Activated CD4-positive, alpha-beta T cell treated with anti-CD3 and anti-CD28 coated beads, Interleukin-2, amount 50 U/mL, for 16 hours (primary cell): ENCODE data around the gene RMND5A.

Experiments used
- DNase-seq: peaks from one replicate; pipeline ENCODE4 v3.0.0-alpha.2; 2020

Gene RMND5A

DNA sequence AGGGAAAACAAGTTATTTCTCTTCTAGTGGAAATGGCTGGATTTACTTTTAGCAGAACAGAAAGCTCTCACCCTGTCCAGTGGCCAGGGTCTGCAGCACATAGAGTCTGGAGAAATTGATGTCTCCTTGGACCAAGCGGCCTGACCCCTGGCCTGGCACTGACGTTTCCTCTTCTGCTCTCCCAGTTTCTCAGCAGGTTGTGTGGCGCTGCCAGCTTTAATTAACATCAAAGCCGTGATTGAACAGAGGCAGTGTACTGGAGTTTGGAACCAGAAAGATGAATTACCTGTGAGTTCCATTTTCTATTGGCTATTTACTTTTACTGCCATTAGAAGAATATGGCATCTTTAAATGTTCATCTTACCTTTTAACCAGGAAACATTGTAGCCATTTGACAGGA lies 49.7 kb downstream of the RMND5A start:
- DNase-seq = no peak

DNA sequence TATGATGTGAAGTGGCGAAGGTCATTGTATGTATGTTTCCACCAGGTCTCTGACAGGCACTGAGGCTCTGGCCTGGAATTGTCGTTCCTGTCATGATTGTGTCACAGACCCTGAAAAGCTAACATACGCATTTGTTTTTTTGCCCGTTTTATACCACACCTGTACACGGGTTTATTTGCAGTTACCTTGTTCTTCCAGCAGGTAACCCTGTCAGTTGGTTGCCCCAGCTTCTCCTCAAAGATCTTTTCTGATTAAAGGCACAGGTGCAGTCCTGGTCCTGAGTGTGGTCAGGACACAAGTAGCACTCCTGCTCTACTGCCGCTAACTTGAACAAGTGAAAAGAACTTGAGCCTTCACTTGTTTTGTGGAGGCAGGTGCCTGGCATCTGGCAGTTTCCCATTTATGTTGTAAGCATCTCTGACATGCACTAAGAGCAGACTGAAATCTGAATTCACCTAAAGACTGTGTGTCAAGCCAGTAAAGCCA lies 50.8 kb downstream of the RMND5A start:
- DNase-seq = no peak

DNA sequence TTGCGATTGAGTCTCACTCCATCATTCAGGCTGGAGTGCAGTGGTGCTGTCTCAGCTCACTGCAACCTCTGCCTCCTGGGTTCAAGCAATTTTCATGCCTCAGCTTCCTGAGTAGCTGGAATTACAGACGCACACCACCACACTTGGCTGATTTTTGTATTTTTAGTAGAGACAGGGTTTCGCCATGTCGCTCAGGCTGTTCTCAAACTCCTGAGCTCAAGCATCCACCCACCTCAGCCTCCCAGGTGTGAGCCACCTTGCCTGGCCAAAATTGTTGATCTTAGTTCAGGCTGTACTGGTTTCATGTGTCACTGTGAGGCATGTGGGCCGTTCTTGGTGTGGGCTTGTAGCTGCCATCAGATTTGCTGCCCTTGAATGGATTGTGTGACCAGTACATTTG lies 52.5 kb downstream of the RMND5A start:
- DNase-seq = no peak

GRCh38 chr2:86774862-86775261 lies 54.8 kb downstream of the RMND5A start:
- DNase-seq = no peak

DNA sequence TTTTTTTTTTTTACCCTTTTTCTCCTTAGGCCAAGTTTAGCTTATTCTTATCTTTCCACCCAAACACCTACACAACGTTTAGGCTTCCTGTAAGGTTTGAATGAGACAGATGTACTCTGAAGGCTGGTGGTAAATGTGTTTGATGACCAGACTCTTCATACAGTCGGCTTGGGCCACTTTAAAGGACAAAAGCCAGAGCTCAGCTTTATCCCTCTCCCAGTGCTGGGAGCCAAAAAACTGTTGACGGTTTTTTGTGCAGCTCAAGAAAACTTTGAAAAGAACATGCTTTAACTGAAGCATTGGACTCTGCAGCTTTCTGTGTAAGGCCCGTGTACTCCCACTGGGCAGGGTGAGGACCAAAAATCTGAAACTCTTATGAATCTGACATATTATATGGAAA lies 55.2 kb downstream of the RMND5A start:
- DNase-seq = no peak

DNA sequence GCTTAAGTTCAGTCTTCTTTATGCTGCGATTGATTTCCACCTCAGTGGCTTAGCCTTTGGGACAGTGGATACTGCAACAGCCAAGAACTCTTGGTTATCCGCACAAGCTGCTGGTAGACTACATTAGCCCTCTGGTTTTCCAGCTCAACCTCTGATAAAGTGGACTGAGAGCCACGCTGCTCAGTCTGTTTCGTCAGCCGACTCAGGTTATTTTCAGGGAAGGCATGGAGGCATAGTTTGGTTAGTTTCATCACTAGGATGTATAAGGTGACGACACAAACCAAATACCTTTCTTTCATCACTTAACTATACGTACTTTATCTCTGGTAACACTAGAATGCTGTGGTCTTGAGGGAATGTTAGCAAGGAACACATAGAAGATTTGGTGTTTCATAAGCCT lies 56.4 kb downstream of the RMND5A start:
- no peak for DNase-seq

DNA sequence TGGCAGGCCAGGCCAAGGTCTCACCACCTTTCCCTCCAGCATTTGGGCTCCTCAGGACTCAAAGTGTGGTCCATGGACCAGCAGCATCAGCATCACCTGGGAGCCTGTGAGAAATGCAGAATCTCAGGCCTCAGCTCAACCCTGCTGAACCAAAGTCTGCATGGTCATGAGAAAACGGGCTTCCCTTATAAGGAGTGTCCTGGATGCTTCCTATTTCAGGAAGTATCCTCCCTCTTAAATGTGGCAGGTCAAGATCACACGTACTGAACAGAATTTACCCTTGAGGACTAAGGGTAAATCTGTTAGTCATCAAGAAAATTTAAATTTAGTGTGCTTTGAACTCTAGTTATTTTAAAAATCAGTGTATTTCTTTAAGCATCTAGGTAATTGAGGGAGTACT lies 58.9 kb downstream of the RMND5A start:
- DNase-seq = no peak

- no peak for DNase-seq
These were observed 59.9 kb downstream of the RMND5A start for GRCh38 chr2:86779971-86780370.

DNA sequence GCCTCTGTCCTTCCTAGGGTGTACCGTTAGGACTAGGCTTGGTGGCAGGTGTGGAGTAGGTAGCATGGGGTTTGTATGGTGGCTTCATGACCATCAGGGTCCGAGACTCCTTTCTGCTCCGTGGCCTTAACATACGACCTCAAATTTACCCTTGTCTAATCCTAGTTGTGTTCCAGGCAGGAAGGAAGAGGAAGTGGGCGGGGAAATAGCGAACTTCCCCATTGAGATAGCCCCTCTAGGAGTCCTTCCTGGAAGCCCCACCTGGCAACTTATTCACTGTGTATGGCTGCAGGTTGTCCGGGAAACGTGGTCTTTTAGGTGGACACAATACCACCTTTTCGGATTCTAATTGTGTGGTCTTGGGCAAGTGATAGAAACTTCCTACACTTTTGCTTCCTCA lies 61.3 kb downstream of the RMND5A start:
- DNase-seq = no peak

DNA sequence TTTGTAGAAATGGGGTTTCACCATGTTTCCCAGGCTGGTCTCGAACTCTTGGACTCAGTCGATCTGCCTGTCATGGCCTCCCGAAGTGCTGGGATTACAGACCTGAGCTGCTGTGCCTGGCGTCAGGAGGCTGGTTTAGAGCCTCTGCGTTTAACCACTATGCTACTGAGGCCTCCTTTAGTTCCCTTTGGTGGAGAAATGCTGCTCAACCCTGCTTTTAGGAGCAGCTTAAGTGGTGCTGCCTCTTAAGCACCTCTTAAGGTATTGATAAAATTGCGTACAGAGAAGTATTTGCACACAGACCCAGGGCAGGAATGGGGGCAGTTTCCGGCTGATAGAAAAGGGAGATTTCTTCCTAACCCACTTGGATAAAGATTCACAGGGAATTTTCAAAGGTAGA lies 62.7 kb downstream of the RMND5A start:
- DNase-seq = no peak

GRCh38 chr2:86783615-86784339 lies 63.7 kb downstream of the RMND5A start:
- peak; percentile 20 for DNase-seq

DNA sequence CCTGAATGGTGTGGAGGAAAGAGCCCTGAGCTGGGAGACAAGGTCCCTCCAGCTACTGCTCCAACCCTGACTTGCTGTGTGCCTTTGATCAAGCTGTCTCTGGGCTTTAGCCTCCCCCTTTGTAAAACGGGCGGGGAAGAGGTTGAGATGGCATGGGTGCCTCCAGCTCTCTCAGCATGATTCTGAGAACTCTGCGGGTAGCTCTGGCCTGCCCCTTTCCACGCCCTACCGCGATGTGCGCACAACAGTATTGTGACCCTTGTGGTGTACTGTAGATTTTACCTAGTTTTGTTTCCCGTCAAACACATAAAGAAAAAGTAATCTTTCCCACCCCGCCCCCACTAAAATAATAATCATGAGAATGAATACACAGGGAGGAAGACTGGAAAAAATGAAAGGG lies 65.4 kb downstream of the RMND5A start:
- no peak for DNase-seq

GRCh38 chr2:86786001-86786536 lies 66.0 kb downstream of the RMND5A start:
- no peak for DNase-seq

DNA sequence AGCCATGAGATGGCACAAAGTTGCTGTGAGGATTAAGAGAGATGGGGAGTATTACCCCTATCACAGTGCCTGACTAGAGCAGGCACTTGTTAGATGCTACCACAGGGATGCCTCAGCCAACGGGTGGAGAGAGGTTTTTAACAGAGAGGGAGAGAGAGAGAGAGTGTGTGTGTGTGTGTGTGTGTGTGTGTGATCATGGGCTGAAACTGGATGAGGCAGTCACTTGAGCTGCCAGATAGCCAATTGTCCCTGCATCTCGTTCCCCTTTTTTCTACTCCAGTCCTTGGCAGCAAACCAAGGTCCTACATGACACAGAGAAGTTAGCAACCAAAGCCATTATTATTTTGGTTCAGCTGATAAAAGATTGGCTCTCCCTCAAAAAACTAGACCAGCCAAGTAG lies 67.6 kb downstream of the RMND5A start:
- no peak for DNase-seq

DNA sequence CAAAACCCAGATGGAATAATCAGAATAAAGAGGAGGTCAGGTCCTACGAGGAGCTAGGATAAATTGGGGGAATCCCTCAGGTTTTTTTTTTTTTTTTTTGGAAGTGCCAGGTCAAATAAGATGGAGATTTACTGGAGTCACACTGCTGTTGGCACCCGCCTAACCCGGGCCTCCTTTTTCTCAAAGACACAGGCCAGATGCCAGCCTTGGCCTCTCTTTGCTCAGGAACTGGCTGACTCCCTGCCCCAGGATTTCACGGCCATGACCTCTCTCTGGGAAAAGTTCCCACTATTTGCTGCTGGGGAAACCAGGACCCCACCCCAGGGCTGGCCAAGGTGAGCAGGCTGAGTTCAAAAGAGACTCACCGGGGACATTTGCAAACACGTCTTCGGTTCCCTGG lies 68.1 kb downstream of the RMND5A start:
- DNase-seq = no peak

DNA sequence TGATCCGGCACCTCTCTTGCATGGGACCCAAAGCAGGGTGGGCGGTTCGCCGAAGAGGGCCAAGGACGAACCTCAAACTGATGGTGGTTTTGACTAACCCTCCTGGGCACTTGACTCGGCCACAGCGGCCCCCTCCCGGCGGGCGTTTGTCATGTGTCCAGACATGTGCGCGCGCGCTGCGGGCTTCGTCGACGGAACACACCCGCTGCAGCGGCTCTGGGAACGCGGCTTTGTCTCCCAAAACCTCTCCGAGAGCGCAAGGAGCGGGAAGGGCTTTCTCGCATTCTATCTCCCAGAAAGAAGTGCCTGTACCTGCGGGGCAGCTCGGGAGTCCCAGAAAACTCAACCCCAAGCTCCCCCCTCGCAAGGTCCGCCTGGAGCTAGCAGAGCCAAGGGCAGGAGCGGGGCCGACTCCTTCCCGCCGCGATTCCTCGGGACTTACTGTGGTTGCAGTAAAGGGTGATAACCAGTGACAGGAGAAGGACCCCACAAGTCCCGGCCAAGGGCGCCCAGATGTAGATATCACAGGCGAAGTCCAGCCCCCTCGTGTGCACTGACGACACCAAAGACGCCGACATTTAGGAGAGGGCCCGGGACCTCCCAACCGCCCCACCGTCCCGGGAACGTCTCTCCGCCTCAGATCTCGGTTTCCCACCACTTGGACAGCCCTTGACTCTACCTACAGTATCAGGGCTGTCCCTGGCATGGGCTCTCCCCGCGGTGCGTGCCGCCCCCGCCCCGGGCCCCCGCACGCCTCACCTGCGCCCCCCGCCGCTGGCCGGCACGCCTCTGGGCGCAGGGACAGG lies 69.0 kb downstream of the RMND5A start:
- DNase-seq = no peak

- no peak for DNase-seq
These were observed 69.6 kb downstream of the RMND5A start for GRCh38 chr2:86789687-86790133.

DNA sequence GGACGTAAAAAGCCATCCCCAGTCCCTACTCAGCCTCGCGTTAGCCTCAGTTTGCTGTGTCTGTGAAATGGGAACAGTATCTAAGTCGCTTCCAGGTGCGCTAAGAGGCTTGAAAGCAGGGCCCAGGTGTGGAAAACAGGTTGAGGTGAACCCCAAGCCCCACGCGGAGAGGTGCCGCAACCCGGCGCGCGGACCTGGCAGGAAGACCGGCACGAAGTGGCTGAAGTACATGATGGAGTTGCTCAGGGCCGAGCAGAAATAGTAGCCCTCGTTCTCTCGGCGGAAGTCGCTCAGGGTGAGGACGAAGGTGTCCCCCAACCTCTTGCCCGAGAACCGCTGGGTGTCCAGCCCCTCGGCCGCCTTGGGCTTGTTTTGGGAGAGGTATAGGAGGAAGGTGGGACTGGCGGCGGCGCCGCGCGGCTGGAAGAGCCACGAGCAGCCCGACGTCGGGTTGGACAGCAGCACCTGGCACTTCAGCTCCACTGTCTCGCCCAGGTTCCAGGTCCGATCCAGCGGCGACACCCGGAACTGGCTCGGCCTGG lies 70.1 kb downstream of the RMND5A start:
- DNase-seq = no peak

DNA sequence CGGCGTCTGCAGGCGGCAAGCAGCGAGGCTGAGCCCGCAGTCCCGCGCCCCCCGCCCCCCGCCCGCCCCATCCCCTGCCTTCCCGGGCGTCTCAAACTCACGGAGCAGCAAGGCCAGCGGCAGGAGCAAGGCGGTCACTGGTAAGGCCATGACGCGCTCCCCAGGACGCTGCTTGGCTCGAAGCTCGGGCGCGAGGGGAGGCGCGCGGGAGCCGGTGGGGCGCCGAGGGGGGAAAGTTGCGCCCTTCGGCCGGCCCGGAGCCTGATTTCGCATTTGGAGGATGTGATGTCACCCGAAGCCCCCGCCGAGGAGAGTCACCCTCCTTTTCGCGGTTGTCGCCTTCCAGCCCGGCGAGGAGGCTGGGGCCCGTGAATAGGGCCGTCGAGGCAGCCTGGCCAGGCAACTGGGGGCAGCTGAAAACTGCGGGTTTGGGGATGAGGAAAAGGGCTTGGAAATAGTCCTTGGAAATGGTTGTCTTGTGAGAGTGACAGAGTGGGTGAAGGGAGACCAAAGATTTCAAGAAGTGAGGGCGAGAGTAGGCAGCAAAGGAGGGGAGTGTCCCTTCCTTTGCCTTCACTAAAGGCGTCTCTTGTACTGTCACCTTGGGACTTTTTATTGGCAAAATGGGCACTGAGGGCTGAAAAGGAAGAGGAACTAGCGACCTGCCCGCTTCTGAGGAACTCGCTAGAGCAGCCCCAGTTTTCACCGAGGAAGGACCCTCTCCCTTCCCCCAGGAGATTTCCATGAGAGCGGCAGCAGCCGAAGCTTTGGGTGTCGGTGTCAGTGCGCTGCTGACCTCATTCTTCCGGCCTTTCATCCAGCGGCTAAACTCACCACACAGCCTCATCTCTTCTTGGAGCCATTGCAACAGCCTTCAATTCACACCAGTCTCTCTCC lies 70.8 kb downstream of the RMND5A start, which contains the start of gene CD8A:
Gene CD8A (minus strand): TSS at position 238 of the 897 bp plus-strand sequence. CDS start 88 bp downstream, at position 150.
- peak; percentile 23 for DNase-seq

DNA sequence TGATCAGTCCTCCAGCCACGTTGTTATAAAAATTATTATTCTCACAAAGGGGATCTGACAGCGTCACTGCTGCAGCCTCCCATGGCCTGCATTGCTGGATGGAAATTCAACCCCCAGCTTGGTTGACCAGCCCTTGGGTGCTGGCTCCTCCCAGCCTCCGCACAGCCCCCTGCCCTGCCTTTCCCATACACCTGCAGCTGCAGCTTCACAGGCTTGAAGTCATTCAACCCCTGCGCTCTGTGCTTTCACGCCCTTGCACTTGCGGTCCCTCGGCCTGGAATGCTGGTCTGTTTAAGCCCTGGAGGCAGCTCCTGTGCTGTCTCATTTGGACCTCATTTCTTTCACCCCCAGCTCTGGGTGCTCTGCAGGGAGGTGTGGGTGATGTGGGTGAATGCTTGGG lies 71.5 kb downstream of the RMND5A start:
- no peak for DNase-seq

DNA sequence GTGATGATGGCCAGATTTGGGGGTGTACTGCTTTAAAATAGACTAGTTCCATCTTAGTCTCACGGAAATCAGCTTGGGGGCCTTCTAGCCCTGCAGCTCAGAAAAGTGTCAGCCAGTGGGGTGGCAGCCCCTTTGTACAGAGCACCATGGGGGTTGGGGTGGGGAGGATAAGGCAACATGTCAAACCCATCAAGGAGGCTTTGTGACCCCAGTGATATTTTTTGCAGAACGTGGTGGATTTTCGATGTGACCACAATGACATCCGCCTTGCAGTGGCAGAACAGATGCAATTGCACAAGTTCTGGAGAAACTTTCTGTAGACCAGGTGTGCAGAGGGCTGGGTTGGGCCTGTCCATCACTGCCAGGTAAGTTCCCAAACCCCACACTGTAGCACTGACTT lies 73.7 kb downstream of the RMND5A start:
- DNase-seq = no peak

DNA sequence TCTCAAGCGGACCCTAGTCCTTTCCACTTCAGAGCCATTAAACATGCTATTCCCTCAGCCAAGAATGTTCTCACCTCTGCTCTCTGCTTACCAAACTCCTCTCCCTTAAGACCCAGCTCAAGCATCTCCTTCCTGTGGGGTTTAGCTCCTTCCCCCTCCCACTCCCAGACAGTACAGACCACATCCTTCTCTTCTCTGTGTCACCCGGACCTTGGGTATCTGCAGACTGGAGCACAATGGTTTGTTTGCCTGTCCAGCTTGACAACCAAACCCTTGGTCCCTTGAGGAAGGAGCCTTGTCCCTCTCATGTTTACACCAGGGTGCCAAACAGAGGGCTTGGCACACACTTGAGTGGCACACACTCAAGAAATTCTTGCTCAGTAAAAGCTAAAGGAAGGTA lies 74.8 kb downstream of the RMND5A start:
- DNase-seq = no peak
